ENCODE measurements around the gene SLC1A2.

Gene SLC1A2

GRCh38 chr11:35250621-35251020 is 168.7 kb downstream of the SLC1A2 start:
- TF ChIP-seq SUZ12 (IDR thresholded peaks at IDR 0.05) (no peak), CTBP1 (IDR thresholded peaks at IDR 0.05; ENCODE audit: borderline replicate concordance) (no peak), FOXA1 (IDR thresholded peaks at IDR 0.05) (no peak), FOXK2 (IDR thresholded peaks at IDR 0.05) (no peak), ZNF384 (IDR thresholded peaks at IDR 0.05) (no peak), NFRKB (IDR thresholded peaks at IDR 0.05) (no peak), HDGF (IDR thresholded peaks at IDR 0.05; ENCODE audit: borderline replicate concordance) (no peak)
- CTCF ChIA-PET: no interaction called here

GRCh38 chr11:35250192-35250591 is 169.2 kb downstream of the SLC1A2 start:
- ChIA-PET CTCF (no interaction called here), POLR2A (no interaction called here)
- no peak for TF ChIP-seq L3MBTL2 (conservative IDR thresholded peaks at IDR 0.05)
- TF ChIP-seq FOXM1 (IDR thresholded peaks at IDR 0.05; ENCODE audit: borderline replicate concordance): no peak
- TF ChIP-seq NFRKB (IDR thresholded peaks at IDR 0.05): no peak
- TF ChIP-seq LEF1 (IDR thresholded peaks at IDR 0.05; ENCODE audit: borderline replicate concordance): no peak
- TF ChIP-seq FOXK2 (IDR thresholded peaks at IDR 0.05): no peak
- TF ChIP-seq ELF4 (IDR thresholded peaks at IDR 0.05): no peak
- TF ChIP-seq, protein P1, sequence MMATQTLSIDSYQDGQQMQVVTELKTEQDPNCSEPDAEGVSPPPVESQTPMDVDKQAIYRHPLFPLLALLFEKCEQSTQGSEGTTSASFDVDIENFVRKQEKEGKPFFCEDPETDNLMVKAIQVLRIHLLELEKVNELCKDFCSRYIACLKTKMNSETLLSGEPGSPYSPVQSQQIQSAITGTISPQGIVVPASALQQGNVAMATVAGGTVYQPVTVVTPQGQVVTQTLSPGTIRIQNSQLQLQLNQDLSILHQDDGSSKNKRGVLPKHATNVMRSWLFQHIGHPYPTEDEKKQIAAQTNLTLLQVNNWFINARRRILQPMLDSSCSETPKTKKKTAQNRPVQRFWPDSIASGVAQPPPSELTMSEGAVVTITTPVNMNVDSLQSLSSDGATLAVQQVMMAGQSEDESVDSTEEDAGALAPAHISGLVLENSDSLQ (IDR thresholded peaks at IDR 0.05): no peak
- TF ChIP-seq ZNF384 (IDR thresholded peaks at IDR 0.05): no peak
- DNase-seq (ENCODE audit: extremely low spot score): no peak

More at GRCh38 chr11:35250621-35251020, 168.7 kb downstream of the SLC1A2 start:
- DNase-seq (ENCODE audit: extremely low spot score): no peak
- POLR2A ChIA-PET: no interaction called here

- DNase-seq (ENCODE audit: extremely low spot score): no peak
- CTCF ChIA-PET: no interaction called here
- POLR2A ChIA-PET: no interaction called here
- TF ChIP-seq BHLHE40 (IDR thresholded peaks at IDR 0.05; ENCODE audit: borderline replicate concordance) (no peak), FOXM1 (IDR thresholded peaks at IDR 0.05; ENCODE audit: borderline replicate concordance) (no peak), FOXA1 (IDR thresholded peaks at IDR 0.05) (no peak), LEF1 (IDR thresholded peaks at IDR 0.05; ENCODE audit: borderline replicate concordance) (no peak), ZNF384 (IDR thresholded peaks at IDR 0.05) (no peak), L3MBTL2 (conservative IDR thresholded peaks at IDR 0.05) (no peak), FOXK2 (IDR thresholded peaks at IDR 0.05) (no peak), HDGF (IDR thresholded peaks at IDR 0.05; ENCODE audit: borderline replicate concordance) (no peak), ELF4 (IDR thresholded peaks at IDR 0.05) (no peak), SUZ12 (IDR thresholded peaks at IDR 0.05) (no peak), ARNT (IDR thresholded peaks at IDR 0.05) (no peak), TARDBP (IDR thresholded peaks at IDR 0.05) (no peak)
- TF ChIP-seq, protein P1 (IDR thresholded peaks at IDR 0.05): no peak
These were observed 170.6 kb downstream of the SLC1A2 start for GRCh38 chr11:35248558-35249323.

DNA sequence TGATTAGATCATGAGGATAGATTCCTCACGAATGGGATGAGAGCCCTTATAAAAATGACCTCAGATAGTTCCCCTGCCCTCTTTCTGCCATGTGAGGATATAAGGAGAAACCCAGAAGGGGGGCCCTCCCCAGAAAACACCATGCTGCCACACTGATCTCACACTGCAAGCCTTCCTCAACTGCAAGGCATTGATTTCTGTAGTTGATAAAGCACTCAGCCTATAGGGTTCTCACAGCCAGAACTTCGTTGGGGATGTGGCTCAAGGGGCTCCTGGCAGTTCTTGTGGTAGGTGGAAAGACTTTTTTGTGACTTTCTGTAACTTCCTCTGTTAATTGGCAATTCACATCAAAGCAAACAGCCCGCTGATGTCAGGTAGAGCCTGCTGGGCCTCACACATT is 171.5 kb downstream of the SLC1A2 start:
- POLR2A ChIA-PET: no interaction called here
- TF ChIP-seq ARNT (IDR thresholded peaks at IDR 0.05) (no peak), NFRKB (IDR thresholded peaks at IDR 0.05) (no peak), ELF4 (IDR thresholded peaks at IDR 0.05) (no peak)
- TF ChIP-seq, protein P1 (IDR thresholded peaks at IDR 0.05): no peak
- DNase-seq (ENCODE audit: extremely low spot score): no peak
- CTCF ChIA-PET: no interaction called here

DNA sequence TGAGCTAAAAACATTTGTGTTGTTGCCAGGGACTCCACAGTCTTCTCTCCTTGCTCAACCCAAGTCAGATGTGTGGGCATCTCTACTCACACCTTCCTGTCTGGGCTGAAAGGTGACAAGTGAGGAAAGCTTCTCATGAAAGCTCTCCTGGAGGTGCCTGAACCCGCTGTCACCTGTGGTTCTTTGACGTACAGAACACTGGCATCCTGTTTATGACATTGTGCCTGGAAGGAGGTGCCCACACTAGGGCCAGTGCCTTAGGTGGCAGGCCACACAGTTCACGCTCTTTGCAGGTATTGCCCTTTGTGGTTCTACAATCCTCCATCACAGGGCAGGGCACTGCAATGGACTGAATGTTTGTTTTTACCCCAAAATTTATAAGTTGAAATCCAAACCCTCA is 171.9 kb downstream of the SLC1A2 start:
- no peak for TF ChIP-seq FOXK2 (IDR thresholded peaks at IDR 0.05)
- TF ChIP-seq SP1 (IDR thresholded peaks at IDR 0.05): no peak
- DNase-seq (ENCODE audit: extremely low spot score): no peak
- CTCF ChIA-PET: no interaction called here
- POLR2A ChIA-PET: no interaction called here

DNA sequence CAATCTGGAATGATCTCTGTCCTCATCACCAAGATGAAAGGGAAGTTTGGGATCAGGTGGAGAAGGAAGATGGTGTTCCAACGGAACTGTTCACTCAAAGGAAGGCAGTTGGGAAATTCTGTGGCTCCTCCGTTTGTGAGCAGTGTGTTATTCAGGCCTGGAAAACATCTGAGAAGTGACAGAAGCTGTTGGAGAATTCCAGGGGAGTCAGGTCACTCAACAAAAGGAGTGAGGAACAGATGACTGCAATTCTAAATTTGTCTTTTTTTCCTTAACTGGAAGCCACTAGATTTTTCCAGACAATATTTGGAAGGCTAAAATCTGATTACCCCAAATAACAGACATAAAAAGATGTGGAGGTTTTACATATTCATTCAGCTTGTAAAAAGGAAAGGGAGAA is 172.6 kb downstream of the SLC1A2 start:
- ChIA-PET CTCF (no interaction called here), POLR2A (no interaction called here)
- TF ChIP-seq ELF4 (IDR thresholded peaks at IDR 0.05) (no peak), ARNT (IDR thresholded peaks at IDR 0.05) (no peak), FOXA1 (IDR thresholded peaks at IDR 0.05) (no peak), HDGF (IDR thresholded peaks at IDR 0.05; ENCODE audit: borderline replicate concordance) (no peak), CTBP1 (IDR thresholded peaks at IDR 0.05; ENCODE audit: borderline replicate concordance) (no peak), TARDBP (IDR thresholded peaks at IDR 0.05) (no peak), SP1 (IDR thresholded peaks at IDR 0.05) (no peak), FOXM1 (IDR thresholded peaks at IDR 0.05; ENCODE audit: borderline replicate concordance) (no peak), SUZ12 (IDR thresholded peaks at IDR 0.05) (no peak), NFRKB (IDR thresholded peaks at IDR 0.05) (no peak)
- TF ChIP-seq, protein P1 (IDR thresholded peaks at IDR 0.05): no peak
- DNase-seq (ENCODE audit: extremely low spot score): no peak

All from HEK293T (cell line).